ENCODE measurements around the gene NDUFAB1.

GRCh38 chr16:23579371-23579770 lies 16.7 kb downstream of the NDUFAB1 start:
- TF ChIP-seq, protein P1, sequence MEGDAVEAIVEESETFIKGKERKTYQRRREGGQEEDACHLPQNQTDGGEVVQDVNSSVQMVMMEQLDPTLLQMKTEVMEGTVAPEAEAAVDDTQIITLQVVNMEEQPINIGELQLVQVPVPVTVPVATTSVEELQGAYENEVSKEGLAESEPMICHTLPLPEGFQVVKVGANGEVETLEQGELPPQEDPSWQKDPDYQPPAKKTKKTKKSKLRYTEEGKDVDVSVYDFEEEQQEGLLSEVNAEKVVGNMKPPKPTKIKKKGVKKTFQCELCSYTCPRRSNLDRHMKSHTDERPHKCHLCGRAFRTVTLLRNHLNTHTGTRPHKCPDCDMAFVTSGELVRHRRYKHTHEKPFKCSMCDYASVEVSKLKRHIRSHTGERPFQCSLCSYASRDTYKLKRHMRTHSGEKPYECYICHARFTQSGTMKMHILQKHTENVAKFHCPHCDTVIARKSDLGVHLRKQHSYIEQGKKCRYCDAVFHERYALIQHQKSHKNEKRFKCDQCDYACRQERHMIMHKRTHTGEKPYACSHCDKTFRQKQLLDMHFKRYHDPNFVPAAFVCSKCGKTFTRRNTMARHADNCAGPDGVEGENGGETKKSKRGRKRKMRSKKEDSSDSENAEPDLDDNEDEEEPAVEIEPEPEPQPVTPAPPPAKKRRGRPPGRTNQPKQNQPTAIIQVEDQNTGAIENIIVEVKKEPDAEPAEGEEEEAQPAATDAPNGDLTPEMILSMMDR (conservative IDR thresholded peaks at IDR 0.05): no peak
- TF ChIP-seq EZH2 (IDR thresholded peaks at IDR 0.05; ENCODE audit: low read depth): no peak

All from PC-9 (cell line).